ENCODE data around the gene LTBP3. TPM values are rescaled to one million over a fixed set of nuclear protein-coding genes. Genes with fewer than 3 reads are reported as not detected.

Gene LTBP3
- total and polyA plus RNA-seq, 2 of the 4 experiments (the other 2 are of a cell fraction), result 6.6 to 145 TPM

GRCh38 chr11:65498977-65499712 is 59.0 kb downstream of the LTBP3 start, which contains the start of gene MALAT1 (continued):
- no peak for TF ChIP-seq USF2 (IDR thresholded peaks at IDR 0.05; ENCODE audit: low read depth, low read length)

GRCh38 chr11:65498727-65498976 is 59.5 kb downstream of the LTBP3 start:
- peak overlapping the region; percentile 99 for H3K27ac ChIP-seq (ENCODE audit: insufficient read depth, low read length)
- H3K18ac ChIP-seq (ENCODE audit: low read depth, low read length), result peak overlapping the region; percentile 99
- H3K36me3 ChIP-seq (ENCODE audit: control insufficient read depth, insufficient read depth, low read length), result peaks cover 20% of the 10 kb centered on the region
- dilution Hi-C loops (cut with HindIII; ENCODE audit: low sequenced_read_pairs, unreplicated experiment), result no loop called here
- H4K91ac ChIP-seq (ENCODE audit: insufficient read depth, low read depth, low read length), result peak overlapping the region; percentile 100
- no peaks in the 10 kb centered on the region for H3K9me3 ChIP-seq (ENCODE audit: control insufficient read depth, insufficient read depth, low read length)
- BruUV-seq (replicated peaks), result no TSS peak
- H3K9ac ChIP-seq (ENCODE audit: low read depth, low read length), result peak overlapping the region; percentile 99
- peaks cover 0 to 14% of the 10 kb centered on the region in 2 experiments; a peak in 3 of 4 replicates for H3K79me1 ChIP-seq (ENCODE audit: low read depth in 1 of 2, low read length in 2 of 2)
- CTCF ChIA-PET, result interaction anchor here (1.2 to 2.6 kb wide), 4 partner anchors 10 to 79 kb away, joined by 5 to 12 read pairs (median 7); no protein-coding TSS in a partner anchor
- WGBS, 2 experiments (ENCODE audit: extremely low coverage in 2 of 2, insufficient read length in 1 of 2), result no CpG with 5 or more reads among the region's 6 CpGs
- H3K27me3 ChIP-seq (ENCODE audit: control insufficient read depth, insufficient read depth, low read length), result no peaks in the 10 kb centered on the region
- peak overlapping the region; percentile 100 for H3K23ac ChIP-seq (ENCODE audit: low read depth, low read length)
- peak overlapping the region; percentile 97 for H3K4me2 ChIP-seq (ENCODE audit: low read depth, low read length)
- H2AK5ac ChIP-seq (ENCODE audit: low read depth, low read length), result 0 out of 2 replicates have a peak overlapping the region, but pooled peaks have one; percentile 98
- H3K4me3 ChIP-seq (ENCODE audit: insufficient read depth, low read depth, low read length), result peak overlapping the region; percentile 72
- no peaks in the 10 kb centered on the region for H3K9me1 ChIP-seq (ENCODE audit: insufficient read depth, low read length)
- in situ Hi-C loops (cut with MboI; ENCODE audit: low sequenced_read_pairs), result no loop called here
- H2BK120ac ChIP-seq (ENCODE audit: low read depth, low read length), result peak overlapping the region; percentile 96
- no peak overlapping the region for H2AK9ac ChIP-seq (replicated peaks; ENCODE audit: low read depth, low read length, poor library complexity)
- peak overlapping the region; percentile 92 for H2BK20ac ChIP-seq (ENCODE audit: low read depth, low read length)
- peaks cover 5% of the 10 kb centered on the region for H3K4me1 ChIP-seq (ENCODE audit: control insufficient read depth, insufficient read depth, low read length)
- intact Hi-C loops (cut with micrococcal nuclease), result loop anchor here (2.0 kb wide), 2 partner anchors 50 to 78 kb away; no protein-coding TSS in a partner anchor
- peak overlapping the region; percentile 100 for H3K4ac ChIP-seq (ENCODE audit: low read depth, low read length)
- H2AFZ ChIP-seq (replicated peaks; ENCODE audit: low read length, poor library complexity), result peak overlapping the region; percentile 60
- ATAC-seq (ENCODE audit: low read depth) (no peak), DNase-seq (no peak)
- peaks cover 42% of the 10 kb centered on the region for H4K20me1 ChIP-seq (ENCODE audit: insufficient read depth, low read length)
- peak overlapping the region; percentile 100 for H3K14ac ChIP-seq (replicated peaks; ENCODE audit: low read depth, low read length)
- H4K5ac ChIP-seq (ENCODE audit: low read depth, low read length), result peak overlapping the region; percentile 100
- POLR2A ChIA-PET (ENCODE audit: unreplicated experiment), result interaction anchor here (0.5 to 14.2 kb wide), 30 partner anchors 9 to 203 kb away, joined by 3 to 494 read pairs (median 7); partner anchors contain the start of genes DPF2, FRMD8, NEAT1 and SCYL1
- peak overlapping the region; percentile 96 for H2BK5ac ChIP-seq (ENCODE audit: low read depth, low read length, poor library complexity, severe bottlenecking)
- H2BK15ac ChIP-seq (ENCODE audit: low read depth, low read length), result peak overlapping the region; percentile 71; the same call in 2 of the 3 replicates
- H3K56ac ChIP-seq (ENCODE audit: extremely low read depth, insufficient read depth, low read length), result peak overlapping the region; percentile 100
- H4K8ac ChIP-seq (ENCODE audit: low read depth in 2 of 2, low read length in 2 of 2), result peak overlapping the region; percentile 92 to 96
- TF ChIP-seq USF2 (IDR thresholded peaks at IDR 0.05; ENCODE audit: low read depth, low read length) (no peak), CEBPB (IDR thresholded peaks at IDR 0.05; ENCODE audit: low read depth, low read length) (no peak), MAZ (IDR thresholded peaks at IDR 0.05; ENCODE audit: borderline replicate concordance, low read depth, low read length) (no peak), NFE2L2 (IDR thresholded peaks at IDR 0.05; ENCODE audit: low read depth, low read length) (no peak), BHLHE40 (IDR thresholded peaks at IDR 0.05; ENCODE audit: low read depth, low read length) (no peak), CTCF (conservative IDR thresholded peaks at IDR 0.05; ENCODE audit: low read depth, low read length) (no peak), RAD21 (IDR thresholded peaks at IDR 0.05; ENCODE audit: low read length) (no peak), MAFK (IDR thresholded peaks at IDR 0.05; ENCODE audit: low read depth, low read length) (no peak), MXI1 (IDR thresholded peaks at IDR 0.05; ENCODE audit: borderline replicate concordance, low read depth, low read length) (no peak), RFX5 (IDR thresholded peaks at IDR 0.05; ENCODE audit: low read depth, low read length) (no peak), CHD1 (IDR thresholded peaks at IDR 0.05; ENCODE audit: low read depth, low read length) (no peak), FOS (IDR thresholded peaks at IDR 0.05; ENCODE audit: low read depth, low read length) (no peak)

All from IMR-90 (cell line).